ENCODE results near the gene GANC.
"Not testable (repeated sequence)": the region's sequence is repeated elsewhere in the genome, so short reads cannot be mapped to it uniquely, and the experiment has no call there.

The GANC gene

DNA sequence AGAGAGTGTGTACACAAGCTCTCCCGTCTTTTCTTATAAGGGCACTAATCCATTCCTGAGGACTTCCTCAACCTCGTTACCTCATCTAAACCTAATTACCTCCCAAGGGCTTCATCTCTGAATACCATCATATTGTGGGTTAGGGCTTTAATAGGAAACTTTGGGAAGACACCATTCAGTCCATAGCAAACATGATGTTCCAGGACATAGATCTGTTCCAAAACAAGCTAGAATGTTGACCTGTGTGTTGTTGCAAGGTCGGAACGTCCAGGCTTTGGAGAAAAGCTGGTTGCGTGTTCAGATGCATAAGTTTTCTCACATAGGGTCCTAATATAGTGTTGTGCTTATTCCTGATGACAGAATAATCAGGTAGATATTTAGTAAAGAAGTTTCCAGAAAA lies 9.9 kb downstream of the GANC start:
- DNase-seq (ENCODE audit: low read depth in 2 of 2), result no peak

DNA sequence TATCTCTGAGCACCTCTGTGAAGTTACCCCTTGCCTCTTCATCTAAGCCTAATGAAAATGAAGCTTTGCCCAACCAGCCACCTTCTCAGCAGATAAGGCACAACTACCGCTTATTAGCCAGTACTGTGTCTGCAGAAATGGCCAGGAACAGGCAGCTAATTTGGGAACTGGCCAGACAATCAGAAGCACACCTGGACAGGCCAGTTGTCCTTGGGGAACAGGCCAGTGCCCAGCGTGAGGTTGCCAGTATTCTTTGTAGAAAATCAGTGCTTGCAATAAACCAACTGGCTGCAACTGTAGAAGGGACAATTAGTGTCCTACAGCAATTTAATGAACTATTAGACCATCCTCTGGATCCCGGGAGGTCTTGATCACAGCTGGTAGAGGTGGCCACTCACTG lies 10.7 kb downstream of the GANC start:
- DNase-seq (ENCODE audit: low read depth in 2 of 2), result no peak

DNA sequence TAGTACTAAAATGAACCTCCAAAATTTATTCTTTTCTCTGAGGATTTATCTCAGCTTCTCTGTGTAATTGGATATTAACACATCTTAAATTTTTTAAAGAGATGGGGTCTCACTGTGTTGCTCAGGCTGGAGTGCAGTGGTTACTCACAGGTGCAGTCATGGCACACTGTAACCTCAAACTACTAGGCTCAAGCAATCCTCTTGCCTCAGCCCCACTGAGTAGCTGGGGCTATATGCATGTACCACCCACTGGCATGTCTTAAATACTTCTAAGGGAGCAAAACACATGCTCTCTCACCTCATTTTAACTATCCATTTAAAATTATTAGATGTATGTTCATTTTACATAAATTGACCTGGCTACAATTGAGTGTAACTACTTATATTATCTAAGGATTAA lies 11.6 kb downstream of the GANC start:
- no peak for DNase-seq (ENCODE audit: low read depth in 2 of 2)

DNA sequence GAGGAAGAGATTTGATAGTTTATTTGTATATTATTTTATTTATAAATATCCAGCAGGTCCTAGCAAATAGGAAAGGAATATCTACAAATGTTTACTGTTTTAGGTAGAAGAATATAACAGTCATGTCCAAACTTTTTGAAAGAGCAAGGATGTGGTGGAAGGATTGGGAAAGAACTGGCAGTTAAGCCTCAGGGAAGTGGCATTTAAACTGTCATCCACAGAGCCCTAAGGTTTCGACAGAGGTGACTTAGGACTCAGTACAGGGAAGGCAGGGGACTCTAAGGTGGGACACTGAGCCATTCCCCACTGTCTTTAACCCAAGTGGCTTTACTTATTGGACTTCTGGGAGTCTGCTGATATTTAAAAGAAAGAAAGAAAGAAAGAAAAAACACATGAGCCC lies 12.0 kb downstream of the GANC start:
- DNase-seq (ENCODE audit: low read depth in 2 of 2), result no peak

DNA sequence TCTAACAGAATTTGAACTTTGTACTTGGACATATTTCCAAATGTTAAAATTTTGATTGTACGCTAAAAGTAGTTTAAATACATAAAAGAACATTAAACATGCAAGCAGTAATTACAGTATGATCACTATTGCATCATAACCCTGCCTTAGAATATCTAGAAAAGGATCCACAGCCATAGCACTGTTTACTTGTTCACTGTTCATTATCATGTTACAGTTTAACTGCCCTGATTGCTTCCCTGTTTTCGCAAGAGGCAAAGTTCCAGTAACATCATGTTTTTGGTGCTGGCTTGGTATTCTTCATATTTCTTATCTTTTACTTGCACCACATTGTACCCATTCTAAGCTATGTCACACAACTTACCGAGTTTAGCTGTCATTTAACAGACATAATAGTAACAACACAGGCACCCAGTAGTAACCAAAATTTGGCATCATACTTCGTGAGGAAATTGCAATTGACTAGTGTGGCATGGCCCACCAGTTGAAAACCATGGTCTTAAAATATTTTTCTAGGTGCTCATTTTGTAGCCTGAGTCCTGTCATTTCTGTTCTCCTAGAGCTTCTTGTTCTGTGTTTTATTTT lies 13.5 kb downstream of the GANC start:
- DNase-seq (ENCODE audit: low read depth in 2 of 2), result no peak

DNA sequence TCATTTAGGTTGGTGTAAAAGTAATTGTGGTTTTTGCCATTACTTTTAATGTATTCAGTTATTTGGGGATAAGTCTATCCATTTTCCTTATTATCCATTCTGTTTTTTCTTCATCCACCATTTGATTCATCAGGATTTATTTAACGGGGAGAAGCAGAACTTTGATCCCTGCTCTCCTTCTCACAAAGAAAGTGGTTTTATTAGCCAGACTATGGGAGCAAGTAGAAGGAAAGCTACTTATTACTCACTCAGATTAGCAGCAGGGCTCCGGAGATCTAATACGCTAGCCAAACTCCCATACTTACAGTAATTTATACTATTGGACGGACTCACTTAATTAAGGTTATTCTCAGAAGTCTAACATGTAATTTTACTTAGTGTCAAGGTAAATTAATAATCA lies 14.9 kb downstream of the GANC start:
- DNase-seq (ENCODE audit: low read depth in 2 of 2), result no peak

DNA sequence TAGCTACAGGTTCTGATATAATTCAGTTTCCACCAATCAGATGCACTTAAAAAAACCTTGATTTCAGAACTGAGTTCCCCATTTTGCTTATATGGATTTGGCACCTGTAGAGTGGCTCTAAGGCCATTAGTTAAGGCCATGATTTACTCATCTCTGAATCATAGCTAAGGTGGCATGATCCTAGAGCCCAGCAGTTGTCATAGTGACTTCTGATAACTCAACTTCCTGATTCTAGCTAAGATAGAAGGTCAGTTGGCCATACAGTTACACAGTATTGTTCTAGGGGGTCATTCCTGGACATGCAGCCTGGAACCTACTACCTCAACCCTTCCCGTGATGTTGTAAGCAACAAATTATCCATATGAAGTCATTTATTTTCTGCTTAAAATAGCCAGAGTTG lies 16.2 kb downstream of the GANC start:
- DNase-seq (ENCODE audit: low read depth in 2 of 2), result no peak

DNA sequence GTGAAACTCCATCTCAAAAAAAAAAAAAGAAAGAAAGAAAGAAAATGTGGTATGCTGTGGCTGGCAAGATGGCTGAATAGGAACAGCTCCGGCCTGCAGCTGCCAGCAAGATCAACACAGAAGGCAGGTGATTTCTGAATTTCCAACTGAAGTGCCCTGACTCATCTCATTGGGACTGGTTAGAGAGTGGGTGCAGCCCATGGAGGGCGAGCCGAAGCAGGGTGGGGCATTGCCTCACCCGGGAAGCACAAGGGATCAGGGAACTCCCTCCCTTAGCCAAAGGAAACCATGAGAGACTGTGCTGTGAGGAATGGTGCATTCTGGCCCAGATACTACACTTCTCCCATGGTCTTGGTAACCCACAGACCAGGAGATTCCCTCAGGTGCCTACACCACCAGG lies 28.0 kb downstream of the GANC start:
- not testable (repeated sequence) for DNase-seq (ENCODE audit: low read depth in 2 of 2)

DNA sequence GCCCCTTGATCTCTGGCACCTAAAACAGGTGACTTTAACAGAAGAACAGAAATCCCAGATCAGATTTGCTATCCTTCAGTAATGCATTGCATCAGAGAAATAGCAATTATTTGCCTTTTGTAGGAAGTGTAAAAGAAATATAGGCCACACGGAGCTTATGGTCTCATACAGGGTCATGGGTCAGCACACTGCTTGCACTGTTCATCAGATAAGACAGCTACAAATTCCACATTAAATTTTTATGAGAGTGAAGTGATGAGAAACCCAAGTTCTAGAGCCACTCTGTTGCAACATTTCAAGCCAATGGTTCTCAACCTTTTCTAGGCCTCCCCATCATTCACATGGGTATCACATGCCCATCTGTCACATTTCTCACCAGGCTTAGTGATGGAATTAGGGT lies 33.7 kb downstream of the GANC start:
- no peak for DNase-seq (ENCODE audit: low read depth in 2 of 2)

DNA sequence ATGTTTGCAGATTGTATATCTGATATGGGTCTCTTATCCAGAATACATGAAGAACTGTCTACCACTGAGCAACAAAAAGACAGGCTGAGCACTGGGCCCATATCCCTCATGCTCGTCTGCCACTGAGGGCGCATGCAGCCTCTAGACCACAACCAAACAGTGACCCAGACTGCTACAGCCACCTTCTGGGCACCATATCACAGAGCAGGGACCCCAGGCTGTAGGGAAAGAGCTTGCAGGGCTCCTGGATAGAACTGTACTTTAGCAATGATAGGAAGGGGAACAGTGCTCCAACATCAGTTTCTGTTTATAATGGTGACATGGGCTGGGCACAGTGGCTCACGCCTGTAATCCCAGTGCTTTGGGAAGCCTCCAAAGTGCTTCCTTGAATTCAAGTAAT lies 40.5 kb downstream of the GANC start:
- DNase-seq (ENCODE audit: low read depth in 2 of 2), result no peak

DNA sequence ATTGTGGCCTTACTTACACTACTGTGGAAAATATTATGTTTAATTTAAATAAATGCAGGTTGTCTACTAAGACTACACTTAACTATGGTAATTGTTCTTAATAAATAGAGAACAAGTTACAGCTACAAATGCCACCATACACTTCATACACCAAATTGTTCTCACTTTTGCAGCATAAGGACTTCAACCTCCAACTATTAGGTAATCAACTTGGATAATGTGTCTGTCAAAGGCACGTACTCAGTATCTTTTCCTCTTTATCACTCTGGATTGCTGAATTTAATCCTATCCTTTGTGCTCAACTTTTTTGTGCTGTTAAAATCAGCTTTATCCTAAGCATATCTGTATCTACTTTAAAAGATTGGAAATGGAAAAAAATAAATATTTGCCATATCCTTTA lies 41.8 kb downstream of the GANC start:
- DNase-seq (ENCODE audit: low read depth in 2 of 2), result no peak

DNA sequence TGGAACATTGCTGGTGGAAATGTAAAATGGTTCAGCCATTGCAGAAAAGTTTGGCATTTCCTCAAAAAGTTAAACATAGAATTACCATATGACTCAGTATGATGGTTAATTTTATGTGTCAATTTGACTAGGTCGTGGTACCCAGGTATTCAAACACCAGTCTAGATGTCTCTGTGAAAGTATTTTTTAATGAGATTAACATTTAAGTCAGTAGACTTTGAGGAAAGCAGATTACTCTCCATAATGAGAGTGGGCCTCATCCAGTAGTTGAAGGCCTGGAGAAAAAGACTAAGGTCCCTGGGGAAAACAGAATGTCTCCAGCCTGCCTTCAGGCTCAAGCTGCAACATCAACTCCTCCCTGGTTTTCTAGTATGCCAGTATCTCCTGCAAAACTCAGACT lies 42.5 kb downstream of the GANC start:
- DNase-seq (ENCODE audit: low read depth in 2 of 2), result no peak

DNA sequence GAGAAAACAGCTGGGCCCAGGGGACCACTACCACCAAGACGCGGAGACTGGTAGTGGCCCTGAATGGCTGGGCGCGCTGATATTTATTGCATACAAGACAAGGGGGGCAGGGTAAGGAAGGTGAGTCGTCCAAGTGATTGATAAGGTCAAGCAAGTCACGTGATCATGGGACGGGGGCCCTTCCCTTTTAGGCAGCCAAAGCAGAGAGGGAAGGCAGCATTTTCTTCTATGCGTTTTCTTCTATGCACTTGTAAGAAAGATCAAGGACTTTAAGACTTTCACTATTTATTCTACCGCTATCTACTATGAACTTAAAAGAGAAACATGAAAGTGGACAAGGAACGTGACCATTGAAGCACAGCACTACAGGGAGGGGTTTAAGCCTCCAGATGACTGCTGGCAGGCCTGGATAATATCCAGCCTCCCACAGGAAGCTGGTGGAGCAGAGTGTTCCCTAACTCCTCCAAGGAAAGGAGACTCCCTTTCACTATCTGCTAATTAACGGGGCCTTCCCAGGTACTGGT lies 43.3 kb downstream of the GANC start:
- not testable (repeated sequence) for DNase-seq (ENCODE audit: low read depth in 2 of 2)

DNA sequence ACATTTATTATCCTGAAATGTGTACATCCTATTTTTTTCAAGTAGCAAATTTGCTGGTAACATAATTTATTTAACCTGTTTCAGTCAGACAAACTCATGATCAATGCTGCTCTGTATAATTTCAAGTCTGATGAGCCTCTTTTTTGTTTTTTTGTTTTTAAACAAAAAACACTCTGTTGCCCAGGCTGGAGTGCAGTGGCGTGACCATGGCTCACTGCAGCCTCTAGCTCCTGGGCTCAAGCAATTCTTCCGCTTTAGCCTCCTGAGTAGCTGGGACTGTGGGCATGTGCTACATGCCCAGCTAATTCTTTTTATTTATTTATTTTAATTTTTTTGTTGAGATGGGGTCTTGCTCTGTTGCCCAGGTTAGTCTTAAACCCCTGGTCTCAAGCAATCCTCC lies 46.2 kb downstream of the GANC start:
- DNase-seq (ENCODE audit: low read depth in 2 of 2), result no peak

DNA sequence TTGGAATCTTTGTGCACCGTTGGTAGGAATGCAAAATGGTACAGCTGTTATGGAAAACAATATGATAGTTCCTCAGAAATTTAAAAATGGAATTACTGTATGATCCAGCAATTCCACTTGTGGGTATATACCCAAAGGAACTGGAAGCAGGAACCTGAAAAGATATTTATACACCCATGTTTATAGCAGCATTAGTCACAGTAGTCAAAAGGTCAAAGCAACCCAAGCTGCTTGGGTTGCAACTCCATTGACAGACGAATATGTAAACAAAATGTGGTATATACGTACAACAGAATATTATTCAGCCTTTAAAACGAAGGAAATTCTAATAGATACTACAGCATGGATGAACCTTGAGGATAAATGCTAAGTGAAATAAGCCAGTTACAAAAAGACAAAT lies 51.3 kb downstream of the GANC start:
- DNase-seq (ENCODE audit: low read depth in 2 of 2), result no peak

DNA sequence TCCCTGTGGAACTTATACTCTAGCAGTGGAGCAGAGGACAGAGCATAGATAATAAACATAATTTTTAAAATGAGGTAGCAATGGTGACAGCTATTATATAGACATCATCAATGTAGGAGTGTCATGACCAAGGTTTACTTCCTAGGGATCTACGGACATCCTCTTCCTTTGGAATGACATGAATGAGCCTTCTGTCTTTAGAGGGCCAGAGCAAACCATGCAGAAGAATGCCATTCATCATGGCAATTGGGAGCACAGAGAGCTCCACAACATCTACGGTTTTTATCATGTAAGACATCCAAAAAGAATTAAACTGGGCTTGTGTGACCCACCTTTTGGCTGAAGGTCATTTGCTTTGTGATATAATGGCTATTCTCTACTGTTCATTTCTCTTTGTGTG lies 56.2 kb downstream of the GANC start:
- DNase-seq (ENCODE audit: low read depth in 2 of 2), result no peak

DNA sequence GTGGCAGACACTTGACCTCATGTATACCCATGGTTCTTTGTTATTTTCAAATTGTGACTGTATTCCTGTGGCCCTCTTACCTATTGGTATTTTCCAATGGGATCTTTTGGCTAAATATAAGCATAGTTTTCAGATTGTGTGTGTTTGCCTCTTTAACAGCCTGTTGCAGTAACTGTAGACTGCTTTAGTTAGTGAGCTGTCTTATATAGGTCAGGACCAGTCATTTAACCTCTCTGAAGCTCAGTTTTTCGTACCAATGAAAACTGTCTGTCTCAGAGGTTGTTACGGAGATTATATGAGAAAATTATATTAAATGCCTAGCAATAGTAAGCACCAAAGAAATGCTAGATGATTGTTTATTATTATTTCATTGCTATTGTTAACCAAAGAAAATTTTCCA lies 57.0 kb downstream of the GANC start:
- DNase-seq (ENCODE audit: low read depth in 2 of 2), result no peak

DNA sequence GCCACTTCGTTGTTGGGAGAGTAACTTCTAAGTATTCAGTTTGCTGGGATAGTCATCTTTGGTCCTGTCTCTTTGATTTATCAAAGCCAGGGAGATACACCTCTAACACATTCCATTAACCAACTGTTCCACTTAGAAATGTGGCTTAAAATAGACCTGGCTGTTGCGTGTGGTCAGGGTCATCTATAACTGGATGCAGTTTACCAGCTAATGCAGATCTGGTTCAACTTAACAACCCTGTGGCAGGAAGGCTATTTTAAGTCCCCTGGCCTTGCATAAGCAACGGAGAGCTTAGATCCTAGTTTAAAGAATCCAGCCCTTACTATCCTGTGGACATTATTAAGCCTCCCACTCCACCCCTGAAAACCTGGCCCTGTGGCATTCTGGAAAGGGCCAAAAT lies 58.2 kb downstream of the GANC start:
- no peak for DNase-seq (ENCODE audit: low read depth in 2 of 2)

DNA sequence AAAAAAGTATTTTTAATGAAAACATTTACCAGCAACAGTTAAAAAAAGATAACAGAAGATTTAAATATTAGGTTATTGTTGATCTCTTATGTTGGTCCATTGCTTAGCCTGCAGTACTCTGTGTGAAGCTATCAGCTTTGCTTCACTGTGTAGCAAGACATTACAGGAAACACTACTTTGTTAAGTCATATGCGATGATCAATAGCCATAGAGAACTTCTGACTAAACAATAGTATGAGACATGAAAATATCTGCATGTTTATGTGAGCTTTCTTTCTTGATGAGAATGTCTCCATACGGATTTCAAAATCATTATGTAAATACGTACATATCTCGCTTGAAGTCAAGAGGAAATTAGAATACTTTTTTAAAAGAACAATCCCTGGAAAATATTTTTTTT lies 59.3 kb downstream of the GANC start:
- no peak for DNase-seq (ENCODE audit: low read depth in 2 of 2)

DNA sequence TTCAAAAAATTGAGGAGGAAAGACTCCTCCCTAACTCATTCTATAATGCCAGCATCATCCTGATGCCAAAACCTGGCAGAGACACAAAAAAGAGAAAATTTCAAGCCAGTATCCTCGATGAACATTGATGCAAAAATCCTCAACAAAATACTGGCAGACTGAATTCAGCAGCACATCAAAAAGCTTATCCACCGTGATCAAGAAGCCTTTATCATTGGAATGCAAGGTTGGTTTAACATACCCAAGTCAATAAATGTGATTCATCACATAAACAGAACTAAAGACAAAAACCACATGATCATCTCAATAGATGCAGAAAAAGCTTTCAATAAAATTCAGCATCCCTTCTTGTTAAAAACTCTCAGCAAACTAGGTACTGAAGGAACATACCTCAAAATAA lies 62.1 kb downstream of the GANC start:
- DNase-seq (ENCODE audit: low read depth in 2 of 2), result no peak

DNA sequence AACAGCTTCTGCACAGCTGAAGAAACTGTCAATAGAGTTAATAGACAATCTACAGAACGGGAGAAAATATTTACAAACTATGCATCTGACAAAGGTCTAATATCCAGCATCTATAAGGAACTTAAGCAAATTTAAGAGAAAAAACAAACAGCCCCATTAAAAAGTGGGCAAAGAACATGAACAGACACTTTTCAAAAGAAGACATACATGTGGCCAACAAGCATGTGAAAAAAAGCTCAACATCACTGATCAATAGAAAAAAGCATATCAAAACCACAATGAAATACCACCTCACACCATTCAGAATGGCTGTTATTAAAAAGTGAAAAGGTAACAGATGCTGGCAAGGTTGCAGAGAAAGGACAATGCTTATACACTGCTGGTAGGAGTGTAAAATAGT lies 63.6 kb downstream of the GANC start:
- not testable (repeated sequence) for DNase-seq (ENCODE audit: low read depth in 2 of 2)

DNA sequence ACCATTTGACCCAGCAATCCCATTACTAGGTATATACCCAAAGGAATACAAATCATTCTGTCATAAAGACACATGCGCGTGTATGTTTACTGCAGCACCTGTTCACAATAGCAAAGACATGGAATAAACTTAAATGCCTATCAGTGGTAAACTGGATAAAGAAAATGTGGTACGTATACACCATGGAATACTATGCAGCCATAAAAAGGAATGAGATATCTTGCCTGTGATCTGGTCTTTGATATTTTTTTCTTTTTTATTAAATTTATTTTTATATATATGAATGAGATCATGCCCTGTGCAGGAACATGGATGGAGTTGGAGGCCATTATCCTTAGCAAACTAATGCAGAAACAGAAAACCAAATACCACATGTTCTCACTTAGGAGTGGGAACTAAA lies 64.1 kb downstream of the GANC start:
- DNase-seq (ENCODE audit: low read depth in 2 of 2), result not testable (repeated sequence)

DNA sequence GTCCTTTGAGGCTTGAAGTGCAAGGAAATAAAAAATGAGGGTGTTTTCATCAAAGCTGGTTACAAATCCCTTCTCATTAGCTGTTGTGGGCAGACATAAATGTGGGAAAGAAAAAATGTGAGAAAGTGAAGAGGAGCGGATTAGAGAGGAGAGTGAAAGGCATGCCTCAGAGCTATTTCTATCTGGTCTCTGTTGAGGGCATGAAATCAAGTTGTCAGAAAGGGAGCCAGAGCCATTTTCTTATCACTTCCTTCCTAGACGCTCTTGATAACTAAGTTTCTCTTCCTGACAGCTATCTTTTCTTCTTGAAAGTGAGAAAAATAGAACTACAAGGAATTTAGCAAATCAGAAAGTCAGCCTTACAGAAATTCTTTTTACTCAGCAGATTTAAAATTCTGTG lies 65.5 kb downstream of the GANC start:
- DNase-seq (ENCODE audit: low read depth in 2 of 2), result no peak

DNA sequence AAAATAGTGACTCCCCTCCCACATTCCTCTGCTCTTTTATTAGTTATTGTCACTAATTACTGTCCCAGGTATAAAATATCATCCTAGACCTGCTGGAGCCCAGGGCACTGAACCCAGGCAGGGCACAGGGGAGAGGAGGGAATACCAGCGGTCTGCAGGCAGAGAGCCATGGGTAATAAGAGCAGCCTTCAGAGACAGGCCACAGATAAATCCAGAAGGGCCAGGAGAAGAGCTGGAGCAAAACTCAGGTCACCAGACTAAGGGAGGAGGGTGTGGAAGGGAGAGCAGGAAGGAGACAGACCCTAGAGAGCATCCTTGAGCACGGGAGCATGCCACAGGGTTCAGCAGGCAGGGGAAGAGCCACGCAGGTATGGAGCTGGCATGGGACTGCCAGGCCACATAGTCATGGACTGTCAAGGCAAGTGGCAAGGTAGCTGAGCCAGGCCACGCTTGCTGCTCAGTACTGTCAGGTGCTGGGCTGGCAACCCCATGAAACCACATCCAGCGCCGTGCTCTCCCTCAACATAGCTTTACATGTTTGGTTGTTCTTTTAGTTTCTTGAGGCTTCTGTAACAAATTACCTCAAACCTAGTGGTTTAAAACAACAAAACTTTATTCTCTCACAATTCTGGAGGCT lies 70.7 kb downstream of the GANC start:
- no peak for DNase-seq (ENCODE audit: low read depth in 2 of 2)
